Measurements from ENCODE around the gene RNFT2.

Gene RNFT2

GRCh38 chr12:116876151-116876869 is 138.2 kb downstream of the RNFT2 start:
- DNase-seq (ENCODE audit: low read depth in 3 of 3), result no peak

DNA sequence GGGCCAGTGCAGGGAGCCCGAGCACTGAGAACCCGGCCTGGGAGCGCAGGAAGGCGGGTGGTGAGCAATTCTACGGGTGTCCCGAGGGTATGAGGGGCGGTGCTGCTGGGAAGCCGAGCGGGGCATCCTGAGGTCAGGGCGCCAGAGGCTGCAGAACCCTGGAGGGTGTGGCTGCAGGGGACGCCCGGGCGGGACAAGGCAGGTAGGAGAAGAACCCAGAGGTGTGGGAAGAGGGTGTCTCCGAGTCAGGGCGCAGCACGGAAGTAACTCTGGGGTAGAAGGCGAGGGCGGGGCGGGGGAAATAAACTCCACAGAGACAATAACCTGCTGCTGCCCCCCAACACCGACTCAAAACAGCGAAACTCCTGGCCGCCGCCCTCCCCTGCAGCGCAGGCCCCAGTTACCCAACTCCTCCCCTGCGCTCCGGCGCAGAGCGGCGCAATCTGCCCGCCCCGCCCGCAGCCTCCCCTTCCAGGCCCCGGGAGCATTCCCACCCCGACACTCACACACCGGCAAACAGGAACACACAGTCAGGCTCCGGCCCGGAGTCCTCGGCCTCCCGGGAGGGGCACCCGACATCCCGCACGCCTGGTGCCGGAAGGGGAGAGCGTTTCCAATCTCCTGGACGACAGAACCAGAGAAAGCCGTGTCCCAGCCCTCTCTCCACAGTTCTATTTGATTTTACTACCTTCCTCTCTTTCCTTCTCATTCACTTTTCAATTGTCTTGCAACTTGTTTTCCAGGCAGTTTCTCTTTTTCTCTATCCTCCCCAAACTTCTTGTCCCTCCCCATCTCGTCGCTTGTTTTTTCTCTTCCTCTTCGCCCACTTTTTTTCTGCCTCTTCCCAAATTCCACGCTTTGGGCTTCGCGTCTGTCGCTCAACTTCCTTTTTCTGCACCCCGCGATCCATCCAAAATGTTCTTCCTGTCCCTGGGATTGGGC is 140.7 kb downstream of the RNFT2 start:
- no peak for DNase-seq (ENCODE audit: low read depth in 3 of 3)

DNA sequence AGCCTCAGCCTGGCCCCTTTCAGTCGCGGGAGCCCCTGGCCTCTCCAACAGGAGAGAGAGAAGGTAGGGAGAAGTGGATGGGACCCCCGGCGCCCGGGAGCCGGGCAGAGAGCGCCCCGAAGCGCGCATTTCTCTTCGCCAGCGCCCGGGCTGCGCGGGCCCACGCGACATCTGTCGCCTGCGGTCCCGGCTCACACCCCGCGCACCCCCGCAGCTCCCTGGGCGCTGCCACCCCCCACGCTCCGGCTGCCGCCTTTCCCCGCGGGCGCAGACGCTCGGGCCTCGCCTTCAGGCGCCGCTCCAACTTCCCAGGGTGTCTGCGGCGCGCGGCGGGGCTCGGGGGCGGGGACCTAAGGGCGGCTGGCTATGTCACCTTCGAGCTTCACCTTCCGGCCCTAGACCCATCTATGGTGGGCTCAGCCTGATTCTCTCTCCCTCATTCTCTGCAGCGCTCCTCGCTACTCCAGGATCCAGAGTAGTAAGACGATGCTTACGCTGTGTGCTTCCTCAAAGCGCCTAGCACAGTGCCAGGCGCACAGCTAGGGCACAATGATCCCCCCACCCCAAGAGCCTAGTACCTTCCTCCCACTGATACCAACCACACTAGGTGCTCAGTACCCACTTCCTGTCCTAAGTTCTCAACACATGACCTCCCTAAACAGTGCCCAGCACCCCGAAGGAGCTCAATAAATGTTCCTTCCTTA is 141.5 kb downstream of the RNFT2 start:
- DNase-seq (ENCODE audit: low read depth in 3 of 3), result no peak

- no peak for DNase-seq (ENCODE audit: low read depth in 3 of 3)
Observed at GRCh38 chr12:116880213-116880816, 142.2 kb downstream of the RNFT2 start.

- DNase-seq (ENCODE audit: low read depth in 3 of 3), result peak in 1 of 3 experiments; percentile 22
Observed at GRCh38 chr12:116880817-116881324, 142.8 kb downstream of the RNFT2 start.

- no peak for DNase-seq (ENCODE audit: low read depth in 3 of 3)
Observed at GRCh38 chr12:116881325-116881876, 143.3 kb downstream of the RNFT2 start, which contains the start of gene HRK. Gene HRK (minus strand): TSS chr12:116881441. CDS start chr12:116881307, 134 bp downstream.

GRCh38 chr12:116881877-116882507 is 143.9 kb downstream of the RNFT2 start:
- no peak for DNase-seq (ENCODE audit: low read depth in 3 of 3)

- no peak for DNase-seq (ENCODE audit: low read depth in 3 of 3)
Observed at GRCh38 chr12:116882742-116883141, 144.6 kb downstream of the RNFT2 start.

DNA sequence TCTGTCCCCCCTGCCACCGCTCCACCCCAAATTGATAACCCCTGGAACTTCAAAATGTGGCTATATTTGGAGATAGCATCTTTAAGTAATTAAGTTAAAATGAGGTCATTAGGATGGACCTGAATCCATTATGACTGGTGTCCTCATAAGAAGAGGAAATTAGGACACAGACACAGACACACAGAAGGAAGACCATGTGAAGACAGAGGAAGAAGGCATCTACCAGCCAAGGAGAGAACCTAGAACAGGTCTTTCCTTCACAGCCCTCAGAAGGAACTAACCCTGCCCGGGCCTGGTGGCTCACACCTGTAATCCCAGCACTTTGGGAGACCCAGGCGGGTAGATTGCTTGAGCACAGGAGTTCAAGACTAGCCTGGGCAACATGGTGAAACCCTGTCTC is 146.8 kb downstream of the RNFT2 start:
- DNase-seq (ENCODE audit: low read depth in 3 of 3), result no peak

DNA sequence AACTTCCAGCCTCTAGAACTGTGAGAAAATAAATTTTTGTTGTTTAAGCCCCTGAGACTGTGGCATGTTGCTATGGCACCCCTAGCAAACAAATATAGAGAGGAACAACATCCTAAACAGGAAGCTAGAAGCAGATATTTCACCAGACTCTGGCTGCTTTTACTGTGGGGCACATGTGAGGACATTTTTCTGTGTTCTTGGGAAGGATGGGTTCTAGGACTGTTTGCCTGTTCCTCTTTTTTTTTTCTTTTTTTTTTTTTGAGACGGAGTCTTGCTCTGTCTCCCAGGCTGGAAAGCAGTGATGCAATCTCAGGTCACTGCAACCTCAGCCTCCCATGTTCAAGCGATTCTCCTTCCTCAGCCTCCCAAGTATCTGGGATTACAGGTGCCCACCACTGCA is 147.4 kb downstream of the RNFT2 start:
- DNase-seq (ENCODE audit: low read depth in 3 of 3), result no peak

GRCh38 chr12:116887244-116887643 is 149.1 kb downstream of the RNFT2 start:
- no peak for DNase-seq (ENCODE audit: low read depth in 3 of 3)

DNA sequence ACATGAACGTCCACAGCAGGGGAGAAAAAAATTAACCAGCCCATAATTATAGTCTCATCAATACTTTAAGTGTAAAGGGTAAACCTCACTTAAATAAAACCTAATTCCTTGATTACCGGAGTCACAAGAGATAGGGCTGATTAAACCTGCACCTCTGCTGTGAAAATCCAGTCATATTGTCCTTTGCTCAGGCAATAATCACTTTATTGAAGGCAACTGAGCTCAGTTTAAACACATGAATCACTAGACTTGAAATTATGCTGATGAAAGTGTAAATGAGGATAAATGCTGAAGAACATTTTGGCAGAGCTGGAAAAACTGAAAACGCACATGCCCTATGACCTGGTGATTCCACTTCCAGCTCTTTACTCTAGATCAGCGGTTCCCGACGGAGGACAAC is 149.8 kb downstream of the RNFT2 start:
- DNase-seq (ENCODE audit: low read depth in 3 of 3), result no peak

DNA sequence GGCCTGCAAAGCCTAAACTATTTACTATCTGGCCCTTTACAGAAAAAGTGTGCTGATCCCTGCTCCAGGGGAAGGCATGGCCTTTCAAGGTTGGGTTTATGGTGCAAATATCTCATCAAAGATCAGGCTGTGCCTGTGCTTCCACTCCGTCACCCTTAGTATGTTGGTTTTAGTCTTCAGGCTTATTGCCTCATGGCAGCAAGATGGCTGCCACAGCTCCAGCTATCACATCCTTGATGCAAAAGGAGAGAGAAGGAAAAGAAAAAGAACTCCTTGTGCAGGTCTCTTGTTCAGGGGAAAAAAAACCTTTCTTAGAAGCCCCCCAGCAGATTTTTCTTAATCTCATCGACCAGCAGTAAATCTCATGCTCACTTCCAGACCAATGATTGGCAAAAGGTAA is 152.2 kb downstream of the RNFT2 start:
- DNase-seq (ENCODE audit: low read depth in 3 of 3), result no peak

- DNase-seq (ENCODE audit: low read depth in 3 of 3), result no peak
Observed at GRCh38 chr12:116891019-116891418, 152.9 kb downstream of the RNFT2 start.

GRCh38 chr12:116892349-116893140 is 154.4 kb downstream of the RNFT2 start:
- DNase-seq (ENCODE audit: low read depth in 3 of 3), result no peak

GRCh38 chr12:116894913-116895312 is 156.8 kb downstream of the RNFT2 start:
- no peak for DNase-seq (ENCODE audit: low read depth in 3 of 3)

DNA sequence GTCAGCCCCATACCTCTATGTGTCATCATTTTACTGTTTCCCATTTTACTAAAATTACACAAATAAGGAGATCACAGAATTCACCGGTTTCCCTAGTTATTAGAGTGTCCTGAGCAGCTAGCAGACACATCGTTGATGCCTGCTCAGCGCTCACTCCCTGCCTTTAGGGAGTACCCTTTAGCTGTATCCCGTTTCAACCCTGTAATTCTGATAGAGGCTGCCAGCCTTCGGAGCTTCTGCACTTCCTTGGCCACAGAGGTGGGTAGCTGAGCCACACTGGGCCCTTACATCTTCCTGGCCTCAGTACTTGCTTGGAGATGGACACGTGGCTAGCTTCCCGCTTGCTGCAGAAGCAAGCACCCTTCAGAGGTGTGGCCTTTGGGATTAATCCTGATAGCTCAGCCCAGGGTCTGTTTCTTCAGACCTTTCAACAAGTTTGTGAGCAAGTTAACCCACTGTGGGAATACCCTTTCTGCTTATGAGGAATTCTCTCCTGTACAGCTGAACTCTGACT is 158.4 kb downstream of the RNFT2 start:
- no peak for DNase-seq (ENCODE audit: low read depth in 3 of 3)

DNA sequence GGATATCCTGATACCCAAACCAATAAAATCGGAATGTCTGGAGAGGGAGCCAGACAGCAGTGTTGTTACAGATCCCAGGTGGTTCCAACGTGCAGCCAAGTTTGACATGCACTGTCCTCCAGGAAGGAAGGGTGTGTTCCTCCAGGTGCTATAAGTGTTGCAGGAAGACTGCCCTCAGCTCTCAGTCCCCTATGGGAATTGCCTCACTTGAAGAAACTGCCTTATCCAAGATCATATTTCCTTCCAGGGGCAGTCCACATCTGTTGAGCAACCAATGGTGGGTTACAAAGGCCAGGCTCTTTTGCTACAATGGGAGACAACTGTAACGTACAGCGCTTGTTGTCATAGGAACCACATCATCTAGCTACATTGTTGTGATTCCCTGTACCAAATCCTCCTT is 159.4 kb downstream of the RNFT2 start:
- DNase-seq (ENCODE audit: low read depth in 3 of 3), result no peak

DNA sequence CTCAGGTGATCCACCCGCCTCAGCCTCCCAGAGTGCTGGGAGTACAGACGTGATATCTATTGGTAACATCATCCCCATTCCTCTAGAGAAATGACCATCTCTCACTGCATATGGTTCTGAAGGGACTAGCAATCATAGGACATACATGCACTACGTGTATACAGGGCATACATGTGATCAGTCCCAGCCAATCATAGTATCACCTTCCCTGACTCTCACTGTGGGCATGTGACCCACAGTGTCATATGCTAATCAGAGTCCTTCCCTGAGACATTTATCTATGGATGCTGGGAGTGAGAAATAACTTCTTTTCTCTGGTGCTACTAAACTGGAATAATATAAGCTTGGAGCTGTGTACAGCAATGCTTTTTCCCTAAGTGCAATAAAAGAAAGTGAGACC is 160.6 kb downstream of the RNFT2 start:
- no peak for DNase-seq (ENCODE audit: low read depth in 3 of 3)

DNA sequence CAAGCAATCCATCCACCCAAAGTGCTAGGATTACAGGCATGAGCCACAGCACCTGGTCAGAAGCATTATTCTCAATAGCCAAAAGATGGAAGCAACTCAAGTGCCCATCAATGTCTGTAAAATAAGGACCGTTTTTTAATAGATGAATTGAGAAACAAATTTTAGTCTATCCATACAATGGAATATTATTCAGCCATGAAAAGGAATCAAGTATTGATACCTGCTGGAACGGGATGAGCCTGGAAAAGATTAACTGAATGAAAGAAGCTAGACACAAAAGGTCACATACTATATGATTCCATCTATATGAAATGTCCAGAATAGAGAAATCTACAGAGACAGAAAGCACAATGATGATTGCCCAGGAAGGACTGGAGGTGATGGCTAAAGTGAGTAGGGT is 163.5 kb downstream of the RNFT2 start:
- DNase-seq (ENCODE audit: low read depth in 3 of 3), result no peak

Data from stimulated activated CD4-positive, alpha-beta T cell treated with anti-CD3 and anti-CD28 coated beads, TNF-alpha, amount 100 ng/mL, for 4 hours (primary cell).